ENCODE results near the gene POLR3B.
"Not testable (repeated sequence)": the region's sequence is repeated elsewhere in the genome, so short reads cannot be mapped to it uniquely, and the experiment has no call there.

The POLR3B gene

GRCh38 chr12:106459124-106459523, 101.6 kb downstream of the POLR3B start:
- DNase-seq (ENCODE audit: low read depth in 4 of 4, low spot score in 1 of 4) = no peak

DNA sequence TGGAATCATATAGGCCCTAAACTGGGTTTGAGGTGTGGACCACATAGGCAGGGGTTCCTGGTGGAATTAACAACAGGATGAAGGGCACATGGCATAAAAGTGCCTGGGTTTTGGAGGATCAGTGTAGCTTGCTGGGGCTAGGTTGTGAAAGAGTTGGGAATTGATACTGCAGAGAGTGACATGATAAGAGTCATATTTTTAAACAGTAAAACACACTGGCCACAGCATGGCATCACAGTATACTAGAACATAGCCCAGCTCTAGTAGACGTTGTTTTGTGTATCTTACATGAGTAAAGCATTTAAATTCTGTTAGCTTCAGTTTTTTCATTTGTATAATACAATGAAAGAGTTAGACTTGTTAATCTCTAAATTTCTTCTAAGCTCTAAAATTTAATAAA, 102.0 kb downstream of the POLR3B start:
- DNase-seq (ENCODE audit: low read depth in 4 of 4, low spot score in 1 of 4) = no peak

DNA sequence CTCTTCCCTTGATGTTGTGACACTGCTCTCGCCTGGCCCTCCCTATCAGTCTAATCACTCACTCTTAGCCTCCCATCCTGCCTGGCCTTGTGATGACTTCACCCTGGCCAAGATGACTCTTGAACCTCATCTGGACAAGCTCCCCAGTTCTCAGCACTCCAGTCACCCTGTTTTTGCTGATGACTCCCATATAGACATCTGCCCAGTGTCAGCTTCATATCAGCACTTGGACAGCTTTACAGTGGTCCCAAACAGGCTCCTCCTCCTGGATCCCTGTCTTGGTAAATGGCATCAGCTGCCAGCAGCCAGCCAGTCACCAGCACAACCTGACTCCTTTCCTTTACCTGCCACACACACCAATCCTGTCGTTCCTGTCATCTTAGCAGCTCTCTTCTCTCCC, 104.2 kb downstream of the POLR3B start:
- no peak for DNase-seq (ENCODE audit: low read depth in 4 of 4, low spot score in 1 of 4)

GRCh38 chr12:106465605-106466004, 108.1 kb downstream of the POLR3B start:
- DNase-seq (ENCODE audit: low read depth in 4 of 4, low spot score in 1 of 4) = not testable (repeated sequence)

DNA sequence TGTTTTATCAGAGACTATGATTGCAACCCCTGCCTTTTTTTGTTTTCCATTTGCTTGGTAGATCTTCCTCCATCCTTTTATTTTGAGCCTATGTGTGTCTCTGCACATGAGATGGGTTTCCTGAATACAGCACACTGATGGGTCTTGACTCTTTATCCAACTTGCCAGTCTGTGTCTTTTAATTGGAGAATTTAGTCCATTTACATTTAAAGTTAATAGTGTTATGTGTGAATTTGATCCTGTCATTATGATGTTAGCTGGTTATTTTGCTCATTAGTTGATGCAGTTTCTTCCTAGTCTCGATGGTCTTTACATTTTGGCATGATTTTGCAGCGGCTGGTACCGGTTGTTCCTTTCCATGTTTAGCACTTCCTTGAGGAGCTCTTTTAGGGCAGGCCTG, 118.1 kb downstream of the POLR3B start:
- DNase-seq (ENCODE audit: low read depth in 4 of 4, low spot score in 1 of 4) = not testable (repeated sequence)

DNA sequence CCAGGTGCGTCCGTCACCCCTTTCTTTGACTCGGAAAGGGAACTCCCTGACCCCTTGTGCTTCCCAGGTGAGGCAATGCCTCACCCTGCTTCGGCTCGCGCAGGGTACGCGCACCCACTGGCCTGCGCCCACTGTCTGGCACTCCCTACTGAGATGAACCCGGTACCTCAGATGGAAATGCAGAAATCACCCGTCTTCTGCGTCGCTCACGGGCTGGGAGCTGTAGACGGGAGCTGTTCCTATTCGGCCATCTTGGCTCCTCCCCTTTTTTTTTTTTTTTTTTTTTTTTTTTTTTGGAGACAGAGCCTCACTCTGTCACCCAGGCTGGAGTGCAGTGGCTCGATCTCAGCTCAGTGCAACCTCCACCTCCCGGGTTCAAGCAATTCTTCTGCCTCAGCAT, 120.1 kb downstream of the POLR3B start:
- DNase-seq (ENCODE audit: low read depth in 4 of 4, low spot score in 1 of 4) = not testable (repeated sequence)

- no peak for DNase-seq (ENCODE audit: low read depth in 4 of 4, low spot score in 1 of 4)
Measured at GRCh38 chr12:106480251-106480650, 122.7 kb downstream of the POLR3B start.

GRCh38 chr12:106481246-106481645, 123.7 kb downstream of the POLR3B start:
- no peak for DNase-seq (ENCODE audit: low read depth in 4 of 4, low spot score in 1 of 4)

GRCh38 chr12:106487664-106488063, 130.1 kb downstream of the POLR3B start:
- DNase-seq (ENCODE audit: low read depth in 4 of 4, low spot score in 1 of 4) = no peak

DNA sequence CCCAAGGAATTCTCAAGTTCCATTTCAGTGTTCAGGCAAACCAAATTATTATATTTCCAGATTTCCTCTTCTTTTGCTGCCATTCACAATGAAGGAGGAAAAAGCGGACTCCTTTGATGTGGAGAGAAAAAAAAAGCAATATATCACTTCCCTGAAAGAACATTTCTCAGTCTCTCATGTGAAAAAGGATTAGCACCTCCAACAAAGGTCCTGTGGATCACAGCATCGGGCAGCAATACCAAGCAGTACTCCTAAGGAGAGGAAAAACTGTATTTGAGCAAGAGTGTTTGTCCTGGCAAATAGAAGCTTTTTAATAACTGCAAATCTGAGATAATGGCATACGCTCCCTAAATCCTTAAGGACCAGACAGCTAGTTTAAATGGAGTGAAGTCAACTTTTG, 131.3 kb downstream of the POLR3B start:
- no peak for DNase-seq (ENCODE audit: low read depth in 4 of 4, low spot score in 1 of 4)

GRCh38 chr12:106490264-106490663, 132.7 kb downstream of the POLR3B start:
- DNase-seq (ENCODE audit: low read depth in 4 of 4, low spot score in 1 of 4) = no peak

- no peak for DNase-seq (ENCODE audit: low read depth in 4 of 4, low spot score in 1 of 4)
Measured at GRCh38 chr12:106492857-106493256, 135.3 kb downstream of the POLR3B start.

DNA sequence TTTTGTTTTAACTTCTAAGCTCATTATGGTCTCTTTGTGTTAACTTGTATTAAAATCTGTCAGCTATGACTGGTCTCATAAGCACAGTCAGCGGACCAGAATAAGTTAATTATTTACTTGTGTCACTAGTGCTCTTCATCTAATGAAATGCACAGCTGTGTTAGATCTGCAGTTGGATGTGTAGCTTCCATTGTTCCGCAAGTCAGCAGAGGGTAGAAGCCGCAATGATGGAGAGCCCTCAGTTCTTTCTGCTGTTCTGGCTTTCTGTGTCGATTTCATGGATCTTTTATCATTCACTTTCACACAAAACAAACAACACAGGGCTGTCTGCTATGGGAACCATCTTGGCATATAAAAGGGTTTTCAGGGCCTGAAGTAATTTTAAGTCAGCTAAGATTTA, 136.0 kb downstream of the POLR3B start:
- DNase-seq (ENCODE audit: low read depth in 4 of 4, low spot score in 1 of 4) = no peak

- DNase-seq (ENCODE audit: low read depth in 4 of 4, low spot score in 1 of 4) = no peak
Measured at GRCh38 chr12:106495354-106495965, 137.9 kb downstream of the POLR3B start.

- DNase-seq (ENCODE audit: low read depth in 4 of 4, low spot score in 1 of 4) = no peak
Measured at GRCh38 chr12:106498056-106498455, 140.5 kb downstream of the POLR3B start.

DNA sequence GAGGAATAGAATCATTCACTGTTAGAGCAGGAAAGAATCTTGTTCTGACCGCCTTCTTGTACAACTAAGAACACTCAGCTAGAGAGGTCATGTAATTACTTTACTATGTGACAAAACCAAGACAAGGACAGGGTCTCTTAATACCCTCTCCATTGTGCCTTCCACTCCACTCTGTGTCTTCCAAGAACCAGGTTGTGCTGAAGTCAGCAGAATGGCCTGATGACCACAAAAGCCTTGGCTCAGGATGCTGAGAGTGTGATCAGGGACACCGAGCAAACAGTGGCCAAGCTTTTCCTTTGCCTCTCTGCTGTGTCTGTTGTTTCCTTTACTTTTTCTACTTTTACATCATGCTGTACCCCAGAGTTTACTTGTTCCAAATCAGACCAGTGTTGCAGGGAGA, 142.1 kb downstream of the POLR3B start:
- no peak for DNase-seq (ENCODE audit: low read depth in 4 of 4, low spot score in 1 of 4)

GRCh38 chr12:106506691-106507090, 149.1 kb downstream of the POLR3B start:
- DNase-seq (ENCODE audit: low read depth in 4 of 4, low spot score in 1 of 4) = no peak

GRCh38 chr12:106508966-106509365, 151.4 kb downstream of the POLR3B start:
- no peak for DNase-seq (ENCODE audit: low read depth in 4 of 4, low spot score in 1 of 4)

GRCh38 chr12:106511365-106511764, 153.8 kb downstream of the POLR3B start:
- DNase-seq (ENCODE audit: low read depth in 4 of 4, low spot score in 1 of 4) = no peak

DNA sequence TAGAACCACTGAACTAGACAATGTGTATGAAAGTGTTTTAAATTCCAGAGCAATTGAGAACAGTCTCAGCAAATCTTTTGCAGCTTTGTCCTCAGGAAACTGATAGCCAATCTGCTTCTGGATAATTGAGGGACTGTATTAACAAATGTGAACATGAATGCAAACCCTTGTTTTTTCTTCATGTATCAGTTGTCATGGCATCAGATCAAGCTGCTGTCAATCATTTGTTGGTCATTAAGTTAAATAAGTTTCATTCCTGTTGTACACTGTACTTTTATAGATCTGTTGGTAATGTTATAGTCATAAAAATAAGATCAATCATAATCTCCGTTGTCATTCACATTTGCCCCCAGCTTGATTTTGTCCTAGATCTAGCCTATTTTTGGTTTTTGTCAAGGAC, 159.8 kb downstream of the POLR3B start:
- DNase-seq (ENCODE audit: low read depth in 4 of 4, low spot score in 1 of 4) = no peak

DNA sequence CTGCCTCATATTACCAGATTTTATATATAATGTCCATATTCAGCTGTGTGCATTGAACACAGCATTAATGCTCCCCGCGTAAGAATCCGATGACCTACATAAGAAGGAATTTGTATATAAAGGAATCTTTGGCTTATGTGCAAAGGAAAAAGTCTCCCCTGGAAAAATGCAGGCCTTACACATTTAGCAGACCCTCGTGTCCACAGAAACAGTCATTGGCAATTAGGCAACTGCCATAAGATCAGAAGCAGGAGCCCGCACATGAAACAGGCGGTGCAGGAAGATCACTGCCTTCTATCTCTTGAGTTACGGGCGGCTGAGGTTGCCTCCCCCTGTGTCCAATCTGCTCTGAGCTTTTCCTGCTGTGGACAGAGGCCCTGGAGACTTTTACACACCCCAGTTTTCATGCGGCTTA, 162.1 kb downstream of the POLR3B start:
- no peak for DNase-seq (ENCODE audit: low read depth in 4 of 4, low spot score in 1 of 4)

- DNase-seq (ENCODE audit: low read depth in 4 of 4, low spot score in 1 of 4) = no peak
Measured at GRCh38 chr12:106521901-106522300, 164.4 kb downstream of the POLR3B start.

DNA sequence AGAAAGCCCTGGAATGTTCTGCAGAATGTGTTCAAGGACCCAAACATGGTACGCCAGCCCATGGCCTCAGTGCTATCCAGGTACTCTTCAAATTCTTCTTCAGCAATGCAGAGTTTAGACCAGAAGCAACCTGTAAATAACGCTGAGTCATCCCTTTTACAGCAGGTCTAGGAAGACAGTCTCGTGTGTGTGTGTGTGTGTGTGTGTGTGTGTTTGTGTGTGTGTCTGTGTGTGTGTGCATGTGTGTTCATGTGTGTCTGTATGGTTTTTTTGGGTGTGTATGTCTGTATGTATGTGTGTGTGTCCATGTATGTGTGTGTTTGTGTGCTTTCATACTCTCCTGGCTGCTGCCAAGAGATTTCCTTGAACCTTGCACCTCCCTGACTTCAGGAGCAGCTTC, 165.2 kb downstream of the POLR3B start:
- DNase-seq (ENCODE audit: low read depth in 4 of 4, low spot score in 1 of 4) = no peak

- no peak for DNase-seq (ENCODE audit: low read depth in 4 of 4, low spot score in 1 of 4)
Measured at GRCh38 chr12:106527356-106527755, 169.8 kb downstream of the POLR3B start.

All from stimulated activated CD4-positive, alpha-beta T cell treated with anti-CD3 and anti-CD28 coated beads, Interleukin-1b, Interleukin-23, amount 100 ng/mL, for 24 hours (primary cell).